H1 (cell line): ENCODE measurements around the gene ZNF512B. TPM values are rescaled to one million over a fixed set of nuclear protein-coding genes. Genes with fewer than 3 reads are reported as not detected.

Experiments used
- POU5F1 ChIP-seq: IDR thresholded peaks from 2 replicates; pipeline ENCODE4 v1.6.1; 2011; ENCODE audit warnings: low read depth, mild to moderate bottlenecking, low read length, moderate library complexity
- SAP30 ChIP-seq: fragments of 300-600 bp; sonication (generic); IDR thresholded peaks from 2 replicates; pipeline ENCODE4 v1.7.1; 2012; ENCODE audit warnings: low read length, moderate library complexity, mild to moderate bottlenecking, inconsistent platforms; ENCODE audit not compliant: insufficient read depth, insufficient replicate concordance
- polyA plus RNA-seq, 7 experiments: library from polyadenylated mRNA; depleted of rRNA in 3 of 7; stranded (reverse) in 5 of 7; unstranded in 2 of 7; fragments of >200 nt in 5 of 7; fragments of 200-250 nt in 2 of 7; gene quantifications; 1 replicate in 5 of 7; 2 replicates in 1 of 7; 4 replicates in 1 of 7; pipeline versions ENCODE4 v1.2.1 to v1.2.3, GENCODE V29; 2011 to 2013; ENCODE audit warnings: missing spikeins in 2 of 7, mixed read lengths in 2 of 7
- total RNA-seq: library from RNA; stranded (reverse); fragmentation: NEBNext Ultra II Directional; extraction: Animal tissue kit (Norgen Biotek cat#: 25700); gene quantifications from 2 replicates; pipeline ENCODE4 v1.2.1, GENCODE V29; 2021

The ZNF512B gene
- total and polyA plus RNA-seq, 2 of the 8 experiments (the other 6 are each of a cell fraction or from before 2014, with no cell fraction given), result 7.3 to 26.6 TPM

GRCh38 chr20:63962426-63963347 is 7.0 kb downstream of the ZNF512B start (continued):
- no peak for TF ChIP-seq POU5F1
- no peak for TF ChIP-seq SAP30
